NCI-H1105 treated with DMSO at 0.1 percent for 48 hours (cell line): ENCODE measurements around the gene KIF26B.

ENCODE experiments used
- DNase-seq: peaks from one replicate; lab custom pipeline; 2025; lab: John Stamatoyannopoulos, UW

KIF26B gene

DNA sequence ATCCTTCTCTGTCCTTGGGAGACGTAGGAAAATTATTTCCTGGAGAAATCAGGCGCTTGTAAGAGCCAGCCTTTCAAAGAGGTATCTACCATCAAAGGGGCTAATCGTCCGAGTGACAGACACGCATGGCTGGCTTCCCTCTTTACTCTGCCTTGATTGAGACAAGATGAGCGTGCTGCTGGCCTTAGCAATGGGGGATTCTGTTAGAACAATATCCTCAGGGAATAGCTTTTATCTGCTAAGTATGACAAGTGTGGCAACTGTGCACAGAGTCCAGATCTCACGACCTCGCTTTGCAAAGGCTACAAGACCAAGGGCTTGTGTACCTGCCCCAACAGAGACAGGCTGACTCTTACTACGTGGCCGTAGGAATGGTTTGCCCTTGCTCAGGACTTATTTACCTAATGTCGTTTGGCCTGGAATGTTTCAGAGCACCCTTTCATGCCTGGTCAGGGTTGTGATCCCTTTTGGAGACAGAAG lies 417.1 kb downstream of the KIF26B start:
- no peak for DNase-seq

DNA sequence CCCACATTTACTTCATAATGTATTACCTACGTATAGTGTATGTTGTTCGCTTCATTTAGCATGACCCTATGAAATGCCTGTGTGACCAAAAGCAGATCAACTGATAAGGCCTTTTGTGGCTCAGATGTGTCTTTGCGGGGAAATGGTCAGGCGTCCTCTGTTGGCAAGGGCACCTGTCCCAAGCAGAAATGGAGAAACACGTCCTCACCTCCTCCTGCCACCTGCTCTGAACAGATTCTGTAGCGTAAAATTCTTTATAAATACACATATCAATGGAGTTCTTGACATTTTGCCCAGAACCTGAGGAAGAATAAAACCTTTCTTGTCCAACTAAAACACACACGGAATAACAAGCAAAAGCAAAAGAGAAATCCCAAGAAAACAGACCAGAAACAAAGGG lies 417.9 kb downstream of the KIF26B start:
- DNase-seq: no peak

DNA sequence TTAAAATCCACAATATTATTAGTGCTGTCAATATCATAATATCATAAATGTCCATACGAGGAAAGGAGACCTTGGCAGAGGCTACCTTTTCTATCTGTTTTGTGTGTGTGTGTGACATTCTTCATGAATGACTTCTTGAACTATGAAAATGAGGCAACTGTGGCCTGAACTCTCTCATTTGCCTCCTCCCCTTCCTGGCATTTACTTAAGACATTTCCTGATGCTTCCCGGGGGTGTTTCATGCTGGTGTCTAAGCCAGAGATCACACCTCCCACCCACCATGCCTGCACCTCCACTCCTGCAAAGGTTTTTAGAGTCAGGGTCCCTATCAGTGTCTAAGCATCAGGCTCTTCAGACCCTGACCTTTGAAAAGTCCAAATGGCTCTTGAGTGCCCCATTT lies 420.9 kb downstream of the KIF26B start:
- DNase-seq: no peak

DNA sequence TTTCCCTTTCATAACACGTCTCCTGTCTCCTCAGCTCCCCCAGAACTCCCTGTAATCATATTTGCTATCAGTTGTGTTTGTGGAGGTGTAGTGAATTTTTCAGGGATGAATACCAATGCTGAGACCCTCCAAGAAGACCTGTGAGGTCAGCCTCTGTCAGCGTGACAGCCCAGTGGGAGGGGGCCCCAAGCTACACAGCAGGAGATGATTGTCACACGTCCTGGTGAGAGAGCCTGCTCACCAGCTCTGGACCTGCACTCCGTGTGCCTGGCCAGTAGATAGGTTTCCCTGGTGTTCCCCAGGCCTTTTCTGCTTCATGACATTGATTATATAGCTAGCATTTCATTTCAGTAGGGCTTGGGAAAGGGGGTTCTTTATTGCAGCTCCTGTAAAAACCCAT lies 421.5 kb downstream of the KIF26B start:
- no peak for DNase-seq

DNA sequence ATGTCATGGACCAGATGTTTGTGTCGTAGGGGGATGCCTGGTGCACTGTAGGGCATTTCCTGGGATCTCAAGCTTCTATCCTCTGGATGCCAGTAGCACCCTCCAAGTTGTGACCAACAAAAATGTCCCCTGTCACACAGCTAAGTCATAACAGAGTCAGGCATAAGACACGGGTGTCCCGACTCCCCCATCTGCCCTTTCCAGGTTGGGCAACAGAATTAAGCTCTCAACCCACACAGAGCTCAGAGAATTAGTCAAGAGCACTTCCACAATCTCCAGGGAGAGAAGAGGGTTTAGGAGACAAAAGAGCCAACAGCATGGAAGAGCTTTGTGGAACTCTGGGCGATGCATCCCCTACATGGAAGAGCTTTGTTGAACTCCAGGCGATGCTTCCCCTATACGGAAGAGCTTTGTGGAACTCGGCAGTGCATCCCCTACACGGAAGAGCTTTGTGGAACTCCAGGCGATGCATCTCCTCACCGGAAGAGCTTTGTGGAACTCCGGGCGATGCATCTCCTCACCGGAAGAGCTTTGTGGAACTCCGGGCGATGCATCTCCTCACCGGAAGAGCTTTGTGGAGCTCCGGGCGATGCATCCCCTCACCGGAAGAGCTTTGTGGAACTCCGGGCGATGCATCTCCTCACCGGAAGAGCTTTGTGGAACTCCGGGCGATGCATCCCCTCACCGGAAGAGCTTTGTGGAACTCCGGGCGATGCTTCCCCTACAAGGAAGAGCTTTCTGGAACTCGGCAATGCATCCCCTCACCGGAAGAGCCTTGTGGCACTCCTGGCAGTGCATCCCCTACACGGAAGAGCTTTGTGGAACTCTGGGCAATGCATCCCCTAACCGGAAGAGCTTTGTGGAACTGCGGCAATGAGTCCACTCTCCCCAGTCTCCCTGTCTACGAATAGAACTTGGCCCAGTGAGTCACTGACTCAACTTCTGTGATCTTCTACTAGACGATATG lies 422.7 kb downstream of the KIF26B start:
- DNase-seq: no peak

DNA sequence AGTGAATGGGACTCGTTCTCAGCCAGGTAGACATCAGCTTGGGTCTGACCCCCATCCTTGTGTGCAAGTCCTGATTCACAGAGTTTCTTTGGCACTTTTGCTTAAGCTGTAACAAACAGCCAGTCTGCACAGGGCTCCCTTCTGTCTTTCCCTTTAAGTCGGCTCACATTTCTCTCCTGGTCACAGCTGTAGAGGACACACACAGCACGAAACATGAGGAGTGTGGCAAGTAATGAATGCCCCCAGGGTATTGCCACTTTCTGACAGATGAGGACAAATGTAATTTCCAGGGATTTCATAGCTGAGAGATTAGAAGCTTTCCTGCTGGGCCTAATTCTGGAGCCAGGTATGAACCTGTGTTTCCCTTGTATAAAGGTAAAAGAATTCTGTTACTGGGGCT lies 423.5 kb downstream of the KIF26B start:
- no peak for DNase-seq

DNA sequence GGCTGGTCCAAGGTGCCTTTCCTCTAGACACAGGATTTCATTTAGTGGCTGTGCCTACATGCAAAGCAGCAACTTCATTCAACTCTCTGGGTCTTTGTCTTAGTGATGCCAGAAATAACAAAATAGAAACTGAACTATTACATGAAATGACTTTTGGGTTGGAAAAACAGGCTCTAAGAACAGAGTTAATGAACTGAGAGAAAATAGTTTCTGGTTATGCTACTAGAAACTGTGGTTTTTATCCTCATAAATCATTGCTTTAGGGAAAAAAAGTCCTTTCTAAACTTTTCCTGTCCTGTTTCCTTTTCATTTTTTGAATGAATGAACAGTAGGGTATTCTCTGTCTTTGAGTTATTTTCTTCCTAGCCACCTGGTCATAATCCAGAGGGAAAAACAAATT lies 424.0 kb downstream of the KIF26B start:
- no peak for DNase-seq

DNA sequence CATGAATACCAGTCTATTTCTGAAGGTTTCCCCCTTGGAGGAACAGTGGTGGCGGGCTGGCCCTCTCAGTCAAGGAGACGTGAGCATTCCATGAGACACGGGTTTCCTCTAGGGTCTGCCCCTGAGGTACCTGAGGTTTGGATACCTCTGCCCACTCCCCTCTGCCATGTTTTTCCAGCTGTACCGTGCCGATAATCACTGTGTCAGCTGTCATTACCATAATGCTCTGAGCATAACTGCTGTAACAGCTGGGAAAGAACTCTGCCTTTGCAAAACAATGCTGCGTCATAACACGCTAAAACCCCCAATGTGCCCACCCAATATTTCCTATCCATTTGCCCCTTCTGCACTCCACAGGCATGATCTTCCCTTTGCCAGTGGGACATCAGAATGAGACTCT lies 425.1 kb downstream of the KIF26B start:
- no peak for DNase-seq

DNA sequence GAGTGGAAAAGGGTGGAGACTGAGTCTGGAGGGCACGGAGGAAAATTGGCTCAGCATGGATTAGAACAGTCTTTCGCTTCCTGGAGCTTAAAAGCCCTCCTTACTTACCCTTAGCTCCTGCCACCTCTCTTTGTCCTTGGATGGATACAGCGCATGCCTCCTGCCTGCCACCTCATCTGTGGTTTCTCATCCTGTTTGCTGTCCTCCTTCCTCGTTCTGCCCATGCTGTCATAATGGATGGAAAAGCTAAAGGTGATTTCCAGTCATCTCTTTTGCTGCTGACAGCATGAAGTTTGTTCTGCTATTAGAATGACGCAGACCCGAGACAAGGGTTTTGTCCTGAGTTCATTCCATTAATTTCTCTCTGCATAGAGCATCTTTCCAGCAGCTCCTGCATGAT lies 425.9 kb downstream of the KIF26B start:
- no peak for DNase-seq

DNA sequence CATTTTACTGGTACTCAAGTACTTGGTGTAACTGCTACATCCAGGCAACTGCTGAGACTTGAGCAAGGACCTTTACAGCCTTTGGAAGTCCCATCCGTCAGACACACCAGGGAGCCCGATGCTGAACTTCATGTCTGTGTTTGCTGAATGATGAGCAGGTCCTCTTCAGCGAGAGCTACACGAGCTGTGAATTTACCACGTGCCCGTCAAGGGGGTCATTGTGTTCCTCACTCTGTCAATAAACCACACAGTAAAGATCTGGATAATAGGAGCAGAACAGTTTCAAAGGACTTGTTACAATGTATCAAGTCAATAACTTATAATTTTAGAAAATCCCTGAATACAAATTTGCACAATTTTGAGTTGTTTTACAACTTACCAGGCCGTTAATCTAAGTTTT lies 427.2 kb downstream of the KIF26B start:
- no peak for DNase-seq

DNA sequence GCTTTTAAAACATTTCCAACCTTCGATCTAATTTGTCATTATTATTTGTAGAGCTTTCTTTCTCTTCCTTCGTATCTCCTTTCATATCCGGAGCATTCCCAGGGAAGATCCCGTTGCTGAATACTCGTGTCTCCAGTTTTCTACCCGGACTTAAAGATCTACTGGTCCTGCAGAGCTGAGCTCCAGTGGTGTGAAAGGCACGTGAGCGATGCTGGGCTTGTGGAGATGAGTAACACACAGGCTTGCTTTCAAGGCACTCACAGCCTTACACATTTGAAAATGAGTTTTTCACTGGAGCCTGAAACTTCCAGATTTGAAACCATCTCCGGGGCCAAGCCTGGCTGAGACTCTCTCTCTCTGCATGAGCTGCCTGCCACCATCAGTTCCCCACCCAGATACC lies 428.3 kb downstream of the KIF26B start:
- DNase-seq: no peak

DNA sequence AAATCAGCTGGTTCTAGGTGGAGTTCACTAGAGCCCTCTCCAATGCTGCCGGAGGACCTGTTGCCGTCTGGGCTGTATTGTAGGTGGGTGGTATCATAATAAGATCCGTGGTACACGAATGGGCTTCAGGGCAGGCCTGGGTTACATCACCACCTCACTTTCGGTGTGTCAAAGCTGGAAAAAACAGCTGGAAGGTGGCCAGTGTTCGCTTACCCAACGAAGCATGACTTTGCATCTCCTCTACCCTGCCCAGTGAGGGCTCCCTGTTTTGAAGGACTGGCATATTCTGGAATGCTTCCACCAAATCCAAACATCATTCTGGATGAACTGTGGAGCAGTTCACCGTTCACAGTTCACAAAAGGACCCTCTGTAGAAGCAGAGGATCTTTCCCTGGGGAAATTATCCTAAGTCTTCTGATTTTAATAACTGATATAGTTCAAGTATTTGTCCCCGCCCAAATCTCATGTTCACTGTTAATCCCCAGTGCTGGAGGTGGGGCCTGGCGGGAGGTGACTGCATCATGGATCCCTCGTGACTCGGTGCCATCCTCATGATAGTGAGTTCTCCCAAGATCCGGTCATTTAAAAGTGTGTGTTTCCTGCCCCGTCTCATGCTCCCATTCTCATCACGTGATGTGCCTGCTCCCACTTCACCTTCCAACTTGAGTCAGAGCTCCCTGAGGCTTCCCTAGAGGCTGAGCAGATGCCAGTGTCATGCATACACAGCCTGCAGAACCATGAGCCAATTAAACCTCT lies 429.0 kb downstream of the KIF26B start:
- no peak for DNase-seq

DNA sequence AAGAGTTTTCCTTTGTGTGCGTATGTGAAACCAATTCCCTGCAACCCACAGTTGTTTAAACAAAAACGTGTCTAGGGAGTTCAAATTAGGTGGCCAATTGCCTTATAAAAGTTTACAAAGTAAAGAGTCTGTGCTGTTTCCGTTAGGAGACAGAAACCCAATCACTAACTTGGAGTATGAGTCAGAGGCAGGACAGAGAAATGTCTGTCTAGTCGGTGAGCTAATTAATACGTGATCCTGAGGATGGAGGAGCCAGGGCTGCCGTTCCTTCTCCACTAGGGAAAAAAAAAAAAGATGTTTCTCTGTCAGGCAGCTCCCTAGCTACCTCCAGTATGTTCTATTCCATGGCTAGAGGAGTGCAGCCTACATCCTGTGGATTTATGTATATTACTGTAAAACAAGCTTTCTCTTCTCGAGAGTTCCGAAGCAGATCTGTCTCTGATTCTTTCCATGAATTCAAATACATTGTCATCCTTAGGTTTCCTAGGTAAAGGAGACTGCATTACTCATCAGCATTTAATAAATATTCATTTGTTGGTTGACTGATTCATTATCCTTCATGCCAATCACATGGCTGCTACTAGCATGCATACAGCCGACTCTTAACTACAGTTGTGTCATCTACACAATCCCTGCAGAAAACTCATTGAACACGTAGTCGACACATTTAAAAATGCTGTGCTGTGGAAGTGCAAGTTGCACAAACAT lies 430.6 kb downstream of the KIF26B start:
- no peak for DNase-seq

DNA sequence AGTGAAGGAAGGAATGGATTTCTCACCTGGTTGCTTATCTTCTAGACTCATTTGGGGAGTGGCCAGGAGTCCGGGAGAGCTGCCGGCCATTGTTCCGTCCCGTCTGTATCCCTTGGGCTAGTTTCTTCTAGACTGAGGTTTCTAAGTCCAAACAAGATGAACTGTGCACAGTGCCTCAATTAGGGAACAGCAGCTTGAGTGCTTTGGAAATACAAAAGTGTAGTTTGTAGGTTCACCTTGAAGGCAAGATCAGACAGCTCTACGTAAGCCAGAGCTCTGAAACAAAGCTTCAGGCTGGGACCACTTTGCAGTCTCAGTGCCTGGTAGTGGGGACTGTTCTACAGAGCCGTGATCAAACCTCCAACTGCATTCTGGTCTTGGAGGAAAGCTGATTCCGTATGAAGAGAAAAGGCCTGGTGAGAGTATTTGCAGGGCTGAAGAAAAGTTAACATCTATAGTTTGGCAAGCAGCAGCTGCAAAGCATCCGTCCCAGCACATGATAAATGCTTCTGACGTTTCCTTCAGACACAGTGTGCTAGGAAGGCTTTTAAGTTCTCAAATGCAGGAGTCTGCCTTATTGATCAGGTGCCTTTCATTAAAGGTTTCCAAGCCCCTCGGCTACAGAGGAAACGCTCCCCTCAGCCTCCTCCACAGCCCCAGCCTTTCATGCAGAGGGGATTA lies 432.8 kb downstream of the KIF26B start:
- no peak for DNase-seq

DNA sequence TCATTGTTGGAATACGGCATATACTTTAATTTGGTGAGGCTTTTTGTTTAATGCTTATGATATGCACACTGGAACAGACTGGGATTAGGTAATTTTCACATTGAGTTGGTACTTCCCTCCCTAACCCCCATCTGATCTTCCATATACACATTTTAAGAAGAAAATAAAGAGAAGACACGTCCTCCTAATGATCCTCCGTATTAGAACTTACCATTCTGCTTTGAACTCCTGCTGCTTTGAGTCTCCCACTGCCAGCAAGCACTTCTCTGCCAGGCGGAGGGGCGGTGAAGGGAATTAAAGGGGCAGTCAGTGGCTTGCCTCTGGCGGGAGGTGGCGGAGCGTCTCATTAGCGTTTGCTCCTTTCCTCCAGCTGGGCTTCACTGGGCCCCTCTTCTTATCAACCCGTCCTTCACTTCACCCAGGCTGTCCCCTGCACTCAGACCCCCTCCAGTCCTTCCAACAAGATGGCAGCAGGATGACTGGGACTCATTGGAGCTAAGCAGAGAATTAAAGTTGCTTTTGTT lies 433.4 kb downstream of the KIF26B start:
- DNase-seq: no peak

DNA sequence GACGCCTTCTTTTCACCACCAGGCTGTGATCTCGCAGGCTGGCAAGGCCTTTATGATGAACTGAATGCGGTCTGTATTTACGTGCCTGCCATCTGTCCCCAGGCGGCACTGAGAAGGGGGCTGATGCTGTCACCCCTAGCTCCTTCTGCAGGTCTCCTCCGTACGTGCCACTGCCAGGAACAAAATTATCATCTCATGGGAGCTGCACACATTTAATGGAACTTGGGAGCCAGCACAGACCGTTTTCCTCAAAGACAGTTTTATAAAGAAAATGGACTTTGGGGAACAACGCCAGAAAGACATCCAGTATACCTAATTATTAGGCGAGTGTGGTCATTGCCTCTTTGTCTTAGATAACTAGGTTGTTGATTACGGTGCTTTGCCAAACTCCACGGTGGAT lies 434.5 kb downstream of the KIF26B start:
- DNase-seq: no peak

DNA sequence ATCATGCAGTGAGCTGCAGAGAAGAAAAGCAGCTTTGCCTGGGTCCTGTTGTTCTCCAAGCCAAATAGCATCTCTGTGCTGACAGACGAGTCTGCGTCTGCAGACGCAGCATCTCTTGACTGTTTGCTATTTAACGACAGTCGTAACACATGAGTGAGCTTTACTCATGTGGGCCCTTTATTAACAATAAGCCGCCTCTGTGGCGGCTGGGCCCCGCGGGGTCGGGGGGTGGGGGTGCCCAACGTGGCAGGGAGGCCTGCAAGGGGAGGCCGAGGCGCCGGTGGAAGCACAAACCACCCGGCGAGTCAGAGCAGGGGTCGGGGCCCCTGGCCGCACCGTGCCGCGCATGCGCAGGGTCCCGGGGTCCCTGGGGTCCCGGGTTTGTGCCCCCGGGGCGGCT lies 435.1 kb downstream of the KIF26B start:
- no peak for DNase-seq

DNA sequence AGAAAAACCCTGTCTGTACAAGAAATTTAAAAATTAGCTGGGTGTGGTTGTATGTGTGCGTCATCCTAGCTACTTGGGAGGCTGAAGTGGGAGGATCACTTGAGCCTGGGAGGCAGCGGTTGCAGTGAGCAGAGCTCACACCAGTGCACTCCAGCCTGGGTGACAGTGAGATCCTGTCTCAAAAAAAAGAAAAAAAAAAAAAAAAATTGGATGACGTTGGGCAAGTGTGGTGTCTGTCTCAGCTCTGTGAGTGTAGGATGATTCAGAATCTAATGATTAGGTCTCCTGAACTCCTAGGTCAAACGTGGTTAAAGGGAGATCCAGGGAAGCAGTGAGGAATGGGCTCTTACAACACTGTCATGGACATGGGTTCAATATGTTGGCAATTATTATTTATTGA lies 435.9 kb downstream of the KIF26B start:
- DNase-seq: no peak

DNA sequence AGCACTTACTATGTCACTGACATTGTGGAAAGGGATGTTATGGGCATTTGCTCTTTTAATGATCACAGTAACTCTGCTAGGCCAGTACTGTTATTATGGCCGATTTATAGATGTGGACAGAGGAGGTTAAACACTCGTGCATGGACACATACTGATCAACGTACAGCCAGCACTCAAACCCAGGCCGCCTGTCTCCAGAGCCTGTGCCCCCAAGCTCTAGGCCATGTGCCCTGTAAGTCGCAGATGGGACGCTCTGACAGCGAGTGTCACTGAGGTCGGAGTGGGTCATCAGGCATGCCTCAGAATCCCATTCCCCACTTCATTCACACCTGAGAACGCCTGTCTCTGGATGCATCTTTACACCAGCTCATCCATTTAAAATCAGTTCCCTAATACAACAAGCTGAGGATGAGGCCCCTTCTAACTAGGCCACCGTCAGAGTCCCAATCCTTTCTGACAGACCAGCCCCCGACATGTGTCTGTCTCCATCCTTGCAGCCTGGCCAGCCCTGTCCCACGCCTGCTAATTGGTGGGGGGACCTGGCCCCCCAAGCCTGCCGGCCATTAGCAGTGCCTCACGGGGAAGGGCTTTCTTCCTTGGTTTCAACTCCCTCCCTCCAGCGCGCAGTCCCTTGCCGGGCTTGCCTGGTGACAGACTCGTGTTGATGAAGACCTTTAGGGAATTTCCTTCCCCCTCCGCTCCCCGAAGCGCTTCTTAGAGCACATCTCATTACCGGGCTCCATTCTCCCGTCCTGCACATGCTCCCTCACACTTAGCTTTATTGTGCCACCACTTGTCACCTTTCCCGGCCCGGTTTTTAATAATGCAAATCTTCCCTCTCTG lies 436.8 kb downstream of the KIF26B start:
- no peak for DNase-seq

DNA sequence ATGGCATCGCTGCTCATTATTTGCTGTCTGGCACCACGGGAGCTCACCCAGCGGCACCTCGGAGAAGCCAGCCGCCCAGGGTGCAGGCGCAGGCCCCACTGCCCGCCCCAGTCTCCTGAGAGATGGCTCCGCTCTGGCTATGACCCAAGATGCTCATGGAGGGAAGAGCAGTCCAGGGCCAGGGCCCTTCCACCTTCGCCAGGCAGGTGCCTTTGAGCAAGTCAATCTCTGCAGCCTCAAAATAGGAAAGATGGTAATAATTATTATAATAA lies 437.3 kb downstream of the KIF26B start:
- no peak for DNase-seq
